ENCODE data around the gene MAP3K19.

- TF ChIP-seq CTCF (IDR thresholded peaks at IDR 0.05; ENCODE audit: poor library complexity) (no peak), EZH2 (IDR thresholded peaks at IDR 0.05; ENCODE audit: borderline replicate concordance) (no peak)
These were observed 71.8 kb downstream of the MAP3K19 start for GRCh38 chr2:134975281-134976009.

All from hepatocyte (in vitro differentiated cells).